Activated effector memory CD4-positive, alpha-beta T cell treated with anti-CD3 and anti-CD28 coated beads, Interleukin-2, amount 50 U/mL, for 16 hours (primary cell): ENCODE measurements around the gene BIN1.
"Not testable (repeated sequence)": the region's sequence is repeated elsewhere in the genome, so short reads cannot be mapped to it uniquely, and the experiment has no call there.

Experiments
- DNase-seq: peaks from one replicate; pipeline ENCODE4 v3.0.0-alpha.2; 2020

Gene BIN1

DNA sequence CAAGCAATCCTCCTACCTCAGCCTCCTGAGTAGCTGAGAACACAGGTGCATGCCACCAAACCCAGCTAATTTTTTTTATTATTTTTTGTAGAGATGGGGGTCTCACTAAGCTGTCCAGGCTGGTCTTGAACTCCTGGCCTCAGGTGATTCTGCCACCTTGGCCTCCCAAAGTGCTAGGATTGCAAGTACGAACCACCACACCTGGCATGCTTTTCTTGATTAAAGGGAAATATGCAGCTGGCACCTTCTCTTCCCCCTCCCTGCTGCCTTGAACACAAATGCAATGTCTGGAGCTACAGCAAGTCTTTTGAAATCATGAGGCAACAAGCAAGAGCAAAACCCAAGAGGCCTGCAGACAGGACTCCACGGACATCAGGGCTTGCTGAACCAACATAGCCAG is 26.8 kb upstream of the BIN1 start:
- DNase-seq = no peak

DNA sequence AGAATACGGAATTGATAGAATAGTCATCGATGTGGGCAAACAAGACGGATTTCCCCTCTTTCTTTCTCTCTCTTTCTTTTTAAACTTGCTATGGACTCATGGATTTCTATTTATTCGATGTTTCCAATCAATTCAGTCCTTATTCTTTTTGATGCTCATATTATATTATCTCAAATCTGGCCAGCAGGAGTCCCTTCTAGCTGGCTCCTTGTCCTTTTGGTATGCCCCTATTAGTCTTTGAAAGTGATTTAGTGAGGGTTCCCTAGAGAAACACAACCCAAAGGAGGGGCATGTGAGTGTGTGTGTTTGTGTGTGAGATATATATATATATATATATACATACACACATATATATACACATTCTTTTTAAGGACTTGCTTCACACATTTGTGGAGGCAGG is 23.5 kb upstream of the BIN1 start:
- no peak for DNase-seq

DNA sequence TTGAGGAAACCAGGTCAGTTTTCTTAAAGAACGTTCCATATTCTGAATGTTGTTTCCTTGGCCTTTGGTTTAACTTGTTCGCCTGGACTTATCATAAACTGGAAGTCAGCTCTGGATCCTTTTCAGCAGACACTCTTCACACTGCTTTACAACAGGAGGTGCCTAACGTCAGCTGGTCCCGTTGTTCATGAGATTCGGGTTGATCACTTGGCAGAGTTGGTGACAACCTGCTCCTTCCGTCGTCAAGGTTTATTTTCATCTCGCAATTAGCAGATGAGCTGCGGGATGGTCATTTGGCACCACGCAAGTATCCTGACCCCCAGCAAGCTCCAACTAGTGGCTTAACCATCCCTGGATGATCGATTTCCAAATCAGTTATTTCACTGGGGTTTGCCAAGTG is 23.0 kb upstream of the BIN1 start:
- DNase-seq = no peak

DNA sequence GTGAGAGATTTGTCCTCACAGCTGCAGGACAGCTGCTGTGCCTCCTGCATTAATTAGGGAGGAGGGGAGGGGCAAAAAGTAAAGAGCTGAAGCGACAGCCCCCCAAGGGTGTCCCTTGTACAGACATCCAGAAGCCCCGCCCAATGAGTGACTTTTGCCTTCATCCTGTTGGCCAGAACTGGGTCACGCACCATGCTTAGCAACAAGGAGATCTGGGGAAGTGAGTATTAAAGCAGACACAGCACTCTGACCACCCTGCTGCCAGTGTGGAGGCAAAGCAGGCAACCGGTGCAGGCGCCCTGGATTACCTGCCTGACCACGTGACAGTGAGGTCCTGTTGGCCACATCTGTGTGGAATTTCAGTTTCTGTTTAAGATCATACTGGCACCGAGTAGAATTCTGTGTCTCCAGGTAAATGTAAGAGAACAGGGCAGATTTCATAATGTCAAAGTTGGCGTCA is 21.5 kb upstream of the BIN1 start:
- no peak for DNase-seq

DNA sequence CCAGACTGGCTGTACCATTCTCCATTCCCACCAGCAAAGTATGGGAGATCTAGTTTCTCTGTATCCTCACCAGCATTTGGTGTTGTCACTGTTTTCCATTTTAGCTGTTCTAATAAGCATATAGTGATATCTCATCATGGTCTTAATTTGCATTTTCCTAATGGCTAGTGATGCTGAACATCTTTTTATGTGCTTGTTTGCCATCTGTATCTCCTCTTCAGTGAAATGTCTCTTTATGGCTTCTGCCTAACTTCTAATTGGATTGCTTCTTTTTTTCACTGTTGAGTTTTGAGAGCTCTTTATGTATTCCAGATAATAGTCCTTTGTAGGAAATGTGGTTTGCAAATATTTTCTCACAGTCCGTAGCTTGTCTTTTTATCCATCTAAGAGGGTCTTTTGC is 18.9 kb upstream of the BIN1 start:
- no peak for DNase-seq

DNA sequence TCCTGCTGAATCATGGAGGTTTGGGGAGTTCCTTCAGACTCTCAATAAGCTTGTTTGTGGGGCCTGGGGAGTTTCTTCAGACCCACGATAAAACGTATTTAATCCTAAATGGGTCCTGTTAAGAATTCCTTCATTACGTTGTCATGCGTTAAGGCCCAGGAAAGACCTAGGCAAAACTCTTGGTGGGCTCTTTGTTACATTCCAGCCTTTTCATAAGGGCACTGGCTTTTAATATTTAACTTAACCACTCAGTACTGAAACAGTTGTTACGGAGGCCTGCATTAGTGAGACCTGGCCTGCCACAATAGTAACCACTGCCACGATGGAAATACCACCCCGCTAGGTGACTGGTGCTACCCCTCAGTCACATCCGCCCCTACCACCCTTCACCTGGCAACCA is 17.5 kb upstream of the BIN1 start:
- no peak for DNase-seq

DNA sequence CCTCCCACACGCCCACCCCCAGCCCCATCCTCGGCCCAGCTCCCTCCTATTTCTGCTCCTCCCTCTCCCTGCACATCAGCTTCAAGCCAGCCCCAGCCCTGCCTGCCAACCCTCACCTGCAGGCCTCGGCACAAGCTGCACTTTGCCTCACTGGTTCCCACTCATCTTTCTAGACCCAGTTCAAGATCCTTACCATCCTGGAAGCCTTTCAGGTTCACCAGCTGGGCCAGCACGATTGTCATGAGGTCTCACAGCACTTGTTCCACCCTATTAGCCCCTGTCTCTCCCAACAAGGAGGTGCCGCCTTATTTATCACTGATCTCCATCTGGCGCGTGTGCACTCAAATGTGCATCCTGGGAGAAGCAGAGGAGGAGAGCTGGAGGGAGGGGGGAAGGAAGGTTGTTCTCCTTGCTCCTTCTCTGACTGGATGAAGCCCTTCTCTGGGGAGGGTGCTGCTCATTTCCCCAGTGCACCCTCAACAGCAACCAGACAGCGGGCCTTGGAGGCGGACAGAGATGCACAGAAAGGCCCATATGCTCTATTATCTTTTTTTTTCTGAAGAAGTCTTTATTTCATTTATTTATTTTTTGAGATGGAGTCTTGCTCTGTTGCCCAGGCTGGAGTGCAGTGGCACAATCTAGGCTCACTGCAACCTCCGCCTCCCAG is 15.5 kb upstream of the BIN1 start:
- DNase-seq = no peak

DNA sequence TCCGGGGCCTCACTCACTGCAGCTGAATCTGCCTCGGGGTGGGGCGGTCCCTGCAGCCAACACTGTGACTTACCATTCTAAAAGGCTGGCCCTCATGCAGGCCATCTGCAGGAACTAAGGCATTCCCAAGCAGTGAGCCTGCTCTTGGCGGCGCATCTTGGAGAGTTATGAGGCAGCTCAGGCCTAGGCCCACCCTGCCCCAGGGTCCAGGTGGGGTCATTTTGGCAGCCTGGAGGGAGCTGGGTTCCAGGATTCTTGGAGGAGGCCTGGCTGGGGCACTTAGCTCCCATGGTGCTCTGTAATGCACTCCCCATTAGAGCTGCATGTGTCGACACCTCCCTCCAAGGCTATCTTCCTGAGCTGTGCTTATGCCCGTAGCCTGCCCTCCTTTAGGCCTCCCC is 14.8 kb upstream of the BIN1 start:
- peak; percentile 56 for DNase-seq

DNA sequence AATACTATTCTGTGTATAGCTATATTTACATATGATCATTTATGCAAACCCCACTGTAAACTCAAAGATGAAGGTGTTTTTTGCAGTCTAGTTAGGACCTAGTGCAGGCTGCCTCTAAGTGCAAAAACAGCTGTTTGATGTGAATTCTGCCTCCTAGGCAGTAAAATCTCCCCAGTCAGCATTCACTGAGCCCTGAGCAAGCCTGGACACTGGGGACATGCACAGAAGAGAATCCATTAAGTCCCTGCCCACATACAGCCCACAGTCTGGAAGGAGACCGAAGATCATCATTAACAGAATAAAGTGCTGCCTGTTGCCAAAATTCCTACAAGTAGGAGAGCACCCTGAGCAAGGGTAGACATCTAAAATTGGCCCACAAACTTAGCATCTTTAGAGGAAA is 14.4 kb upstream of the BIN1 start:
- DNase-seq = no peak

DNA sequence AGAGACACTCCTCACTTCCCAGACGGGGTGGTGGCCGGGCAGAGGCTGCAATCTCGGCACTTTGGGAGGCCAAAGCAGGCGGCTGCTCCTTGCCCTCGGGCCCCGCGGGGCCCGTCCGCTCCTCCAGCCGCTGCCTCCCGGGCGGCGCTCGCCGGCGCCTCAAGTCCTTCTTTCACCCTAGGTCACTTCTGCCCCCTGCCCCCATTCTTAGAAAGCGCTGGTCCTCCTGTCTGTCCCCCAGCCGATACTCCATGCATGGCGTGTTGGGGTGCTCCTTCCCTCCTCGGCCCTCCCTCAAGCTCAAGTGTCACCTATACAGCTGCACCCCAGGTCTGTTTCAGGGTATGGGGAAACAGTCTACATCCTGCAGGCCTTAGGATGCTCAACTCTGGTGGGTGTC is 13.5 kb upstream of the BIN1 start:
- DNase-seq = not testable (repeated sequence)

DNA sequence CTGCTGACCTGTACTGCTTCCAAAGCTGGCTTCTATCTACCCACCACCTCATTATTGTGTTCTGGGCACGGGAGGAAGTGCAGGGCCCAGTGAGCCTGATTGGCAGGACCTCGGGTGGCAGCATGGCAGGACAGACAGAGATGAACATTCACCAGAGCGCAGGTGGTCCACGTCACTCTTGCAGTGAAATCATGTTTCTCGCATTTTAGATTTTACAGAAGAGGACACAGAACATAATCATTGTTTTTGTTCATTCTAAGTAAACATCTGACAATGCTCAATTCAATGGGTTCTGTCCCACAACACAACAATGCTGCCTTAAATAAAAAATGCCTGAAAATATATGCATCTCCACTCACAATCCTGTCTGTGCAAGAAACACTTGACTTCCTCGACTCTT is 11.5 kb upstream of the BIN1 start:
- no peak for DNase-seq

DNA sequence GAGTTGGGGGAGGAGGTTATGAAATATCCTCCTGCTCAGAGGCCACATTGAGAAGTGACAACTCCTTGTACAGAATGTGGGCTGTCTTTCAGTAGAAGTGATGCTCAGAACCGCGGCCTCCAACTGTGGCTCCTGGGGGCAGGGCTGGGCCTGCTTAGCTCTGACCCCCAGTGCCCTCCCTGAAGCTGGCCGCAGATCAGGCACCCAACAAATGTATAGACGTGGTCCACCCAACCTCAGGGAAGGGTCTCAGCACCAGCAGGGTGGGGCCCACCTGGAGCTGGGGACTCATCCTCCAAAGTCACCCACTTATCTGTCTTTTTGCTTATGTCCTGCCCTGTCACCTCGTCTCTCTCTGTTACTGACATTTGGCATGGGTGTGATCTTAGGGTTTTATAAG is 11.1 kb upstream of the BIN1 start:
- no peak for DNase-seq

DNA sequence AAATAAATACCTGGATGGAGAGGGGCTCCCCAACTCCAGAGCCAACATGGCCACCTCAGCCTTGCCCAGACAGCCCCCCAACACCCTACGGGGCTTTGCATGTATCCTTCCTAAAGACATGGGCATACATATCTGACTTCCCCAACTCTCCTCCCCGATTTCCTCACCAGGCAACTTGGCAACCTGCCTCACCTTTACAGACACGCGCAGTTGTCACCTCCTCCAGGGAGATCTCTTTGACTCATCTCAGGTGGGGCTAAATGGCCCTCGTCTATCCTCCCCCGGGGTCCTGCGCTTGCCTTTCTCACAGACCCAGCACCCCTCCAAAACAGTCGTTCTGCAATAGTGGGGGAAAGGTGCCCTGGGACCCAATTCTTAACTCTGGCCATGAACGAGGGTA is 10.6 kb upstream of the BIN1 start:
- no peak for DNase-seq

DNA sequence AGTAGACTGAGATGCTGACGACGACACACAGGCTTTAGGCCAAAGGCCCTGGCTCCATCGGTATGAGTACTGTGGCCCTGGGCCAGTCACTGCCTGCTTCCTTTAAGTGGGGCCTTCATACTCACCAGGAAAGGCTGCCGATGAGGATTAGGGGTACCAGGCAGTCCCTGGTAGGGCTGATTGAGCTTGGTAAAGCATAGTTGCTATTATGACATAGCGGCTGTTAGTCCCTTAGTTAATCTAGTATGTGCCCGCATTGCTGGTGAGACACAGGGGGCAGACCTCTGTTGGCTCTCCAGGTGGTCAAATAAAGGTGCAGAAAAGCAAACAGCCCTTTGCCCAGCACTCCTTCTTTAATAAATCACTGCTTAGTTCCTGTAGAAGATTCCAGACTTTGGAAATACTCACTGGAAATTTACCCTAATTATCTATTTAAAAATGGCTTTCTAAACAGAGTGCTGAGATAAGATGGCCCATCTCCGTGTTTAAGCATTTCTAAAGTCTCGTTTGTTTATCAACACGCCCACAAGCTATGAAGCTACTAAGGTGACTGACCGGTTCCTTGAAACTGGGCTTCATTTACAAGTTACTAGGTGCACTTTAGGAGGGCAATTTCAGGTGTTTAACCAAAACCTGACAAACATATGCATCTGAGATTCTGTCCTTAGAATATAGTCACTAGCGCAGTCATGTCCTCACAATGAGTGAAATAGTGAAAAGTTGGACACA is 8.7 kb upstream of the BIN1 start:
- DNase-seq = no peak

DNA sequence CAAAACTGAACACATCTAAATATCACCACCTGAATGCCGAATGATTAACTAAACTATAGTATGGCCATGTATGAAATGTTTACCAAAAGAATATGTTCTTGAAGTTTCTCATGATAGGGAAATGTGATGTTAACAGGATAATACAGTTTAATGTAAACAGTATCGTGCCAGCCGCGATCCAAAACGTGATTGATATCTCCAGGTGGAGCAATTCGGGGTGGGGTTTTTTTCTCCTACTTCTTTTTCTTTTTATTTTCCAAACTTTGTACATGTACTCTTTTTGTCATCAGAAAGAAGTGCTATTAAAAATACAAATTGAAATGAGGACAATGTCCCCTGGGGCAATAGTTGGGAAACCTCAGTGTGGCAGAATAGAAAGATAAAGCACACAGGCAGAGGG is 4.0 kb upstream of the BIN1 start:
- DNase-seq = peak; percentile 3

DNA sequence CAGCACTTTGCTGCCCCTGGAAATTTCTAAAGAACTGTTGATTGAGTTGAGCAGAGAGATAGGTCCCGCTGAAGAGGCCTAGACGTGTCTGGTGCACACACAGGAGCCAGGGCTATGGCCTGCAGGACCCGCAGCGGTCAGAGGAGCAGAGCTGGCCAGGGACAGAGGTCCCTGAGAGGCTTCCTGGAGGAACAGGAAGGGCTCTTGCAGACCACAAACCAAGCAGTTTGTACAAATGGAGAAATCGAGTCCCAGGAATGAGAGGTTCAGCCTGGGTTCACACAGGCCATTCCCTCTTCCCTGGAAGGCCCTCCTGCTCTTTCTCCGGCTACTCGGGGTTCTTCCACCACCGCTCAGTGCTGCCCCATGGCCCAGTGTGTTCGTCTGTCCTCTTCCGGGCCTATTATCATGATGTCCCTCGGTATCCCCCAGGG is 1.2 kb upstream of the BIN1 start:
- DNase-seq = peak; percentile 48

DNA sequence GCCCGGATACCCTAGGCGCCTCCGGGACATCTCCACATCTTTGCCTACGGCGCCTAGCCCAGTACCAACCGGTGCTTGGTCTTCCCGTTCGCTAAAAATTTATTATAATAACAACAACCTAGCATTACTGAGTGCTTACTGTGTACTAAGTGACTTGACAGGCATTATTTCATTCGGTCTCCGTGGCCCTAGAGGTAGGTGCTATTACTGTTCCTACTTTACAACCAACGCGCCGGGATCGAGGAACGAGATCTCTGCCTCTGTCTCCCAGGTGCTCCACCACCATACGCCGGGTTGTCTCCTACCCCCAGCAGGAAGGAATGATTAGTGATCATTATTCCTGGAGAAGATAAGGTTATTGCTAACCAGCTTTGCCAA is 657 bp upstream of the BIN1 start:
- DNase-seq = peak; percentile 51

DNA sequence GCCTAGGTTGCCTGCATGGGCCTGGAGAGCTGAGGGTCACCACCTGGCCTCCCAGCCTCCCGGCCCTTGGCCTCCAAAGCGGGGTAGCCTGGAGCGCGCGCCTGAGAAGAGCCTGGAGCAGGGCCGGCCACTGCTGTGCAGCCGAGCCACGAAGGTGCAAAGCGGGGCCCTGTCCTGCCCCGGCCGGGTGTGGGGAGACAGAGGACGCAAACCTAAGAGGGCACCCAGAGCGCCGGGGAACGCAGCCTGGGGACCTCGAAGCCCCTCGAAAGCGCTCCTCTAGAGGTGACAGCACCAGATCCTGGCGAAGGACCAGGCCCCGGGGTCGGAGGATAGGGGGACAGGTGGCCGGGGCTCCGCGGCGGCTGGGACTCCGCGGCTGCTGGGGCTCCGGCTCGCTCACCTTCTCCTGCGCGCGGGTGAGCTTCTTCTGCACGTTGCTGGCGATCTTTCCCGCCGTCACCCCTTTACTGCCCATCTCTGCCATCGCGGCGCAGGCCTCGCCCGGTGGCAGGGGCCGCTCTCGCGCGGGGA is 430 bp downstream of the BIN1 start:
- DNase-seq = no peak

DNA sequence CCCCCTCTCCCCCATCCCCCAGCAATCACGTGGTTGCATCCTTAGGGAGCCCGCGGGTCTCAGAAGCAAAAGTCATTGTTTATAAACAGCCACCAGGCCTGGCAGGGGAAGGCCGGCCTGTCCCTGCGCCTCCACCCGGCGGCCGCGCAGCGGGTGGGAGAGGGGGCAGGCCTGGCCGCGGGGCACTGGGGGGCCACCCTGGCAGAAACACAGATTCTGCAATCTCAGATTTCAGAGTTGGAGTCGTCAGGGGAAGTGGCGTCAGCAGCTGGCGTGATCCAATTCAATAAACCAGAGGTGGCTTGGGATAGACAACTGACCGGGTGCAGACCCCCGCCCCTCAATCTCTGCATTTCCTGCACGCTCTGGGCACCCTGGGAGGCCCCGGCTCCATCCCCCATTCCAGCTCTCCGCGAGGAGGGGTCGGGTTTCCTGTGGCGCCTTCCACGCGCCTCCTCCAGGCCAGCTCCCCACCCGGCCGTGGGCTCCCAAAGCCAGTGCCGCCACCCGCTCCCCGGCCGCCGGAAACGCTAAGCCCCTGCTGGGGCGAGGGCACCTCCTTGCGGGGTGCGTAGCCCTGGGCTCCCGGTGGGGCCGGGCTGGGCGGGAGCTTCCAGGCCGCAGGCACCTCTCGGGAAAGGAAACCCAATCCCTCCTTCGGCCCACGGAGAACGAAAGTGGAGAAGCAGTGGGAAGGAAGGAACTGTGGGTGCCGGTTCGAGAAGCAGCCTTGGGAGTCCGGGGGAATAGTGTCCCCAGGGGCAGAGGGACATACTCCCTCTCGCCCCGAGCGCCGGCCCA is 1.1 kb downstream of the BIN1 start:
- DNase-seq = peak; percentile 59

DNA sequence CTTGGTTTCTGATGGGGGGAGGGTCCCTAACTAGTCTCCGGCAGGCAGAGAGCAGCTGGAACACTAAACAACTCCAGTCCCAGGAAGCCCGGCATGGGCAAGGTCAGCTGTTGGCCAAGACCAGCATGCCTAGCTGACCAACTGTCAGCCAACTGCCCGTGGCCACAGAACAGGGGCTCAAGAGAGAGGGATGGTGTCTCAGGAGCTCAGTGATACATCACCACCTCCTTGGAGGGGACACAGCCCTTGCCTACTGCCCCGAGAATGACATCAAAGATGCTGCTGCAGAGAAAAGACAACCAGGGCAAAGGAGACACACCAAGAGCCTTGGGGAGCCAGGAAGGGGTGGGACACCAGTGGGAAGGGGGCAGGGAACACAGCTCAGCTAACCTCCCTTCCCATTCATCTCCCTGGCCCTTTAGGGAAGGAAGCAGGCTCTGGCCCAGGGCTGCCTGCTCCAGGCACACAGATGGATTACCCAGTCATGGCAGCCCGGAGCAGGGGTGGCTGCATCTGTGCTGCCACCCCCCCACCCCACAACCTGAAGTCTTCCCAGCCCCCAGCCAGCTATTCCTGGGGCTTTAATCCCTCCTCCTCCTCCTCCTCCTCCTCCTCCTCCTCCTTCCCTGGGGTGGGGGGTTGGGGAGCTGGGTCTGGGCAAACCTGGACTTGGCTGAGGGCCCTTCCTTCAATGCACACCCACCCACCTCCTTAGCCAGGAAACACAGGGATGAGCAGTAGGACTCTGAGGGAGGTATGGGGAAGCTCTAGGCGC is 1.9 kb downstream of the BIN1 start:
- peak; percentile 58 for DNase-seq

DNA sequence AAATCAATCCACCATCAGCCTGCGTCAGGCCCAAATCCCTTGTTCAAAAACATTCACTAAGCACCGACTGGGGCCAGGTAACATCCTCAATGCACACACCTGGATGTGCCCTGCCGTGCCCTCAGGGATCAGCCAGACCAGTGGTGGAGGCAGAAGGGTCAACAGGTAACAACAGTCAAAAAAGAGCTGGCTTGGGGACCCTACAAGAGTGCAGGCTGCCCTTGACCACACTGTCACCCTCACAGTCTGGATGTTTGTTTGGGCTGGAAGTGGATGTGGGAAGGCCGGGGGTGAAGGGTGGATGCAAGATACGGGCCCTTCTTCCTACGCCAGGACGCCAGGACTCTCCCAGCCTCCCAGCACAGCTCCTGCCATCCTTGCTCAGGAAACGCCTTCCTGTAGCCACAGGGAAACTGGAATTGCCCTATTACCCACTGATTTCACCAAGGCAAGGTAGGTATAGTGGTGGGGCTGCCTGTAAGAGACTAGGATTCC is 2.7 kb downstream of the BIN1 start:
- peak; percentile 24 for DNase-seq
